EL (cell line): ENCODE results near the gene AKR7A3.
"Not testable (repeated sequence)": the region's sequence is repeated elsewhere in the genome, so short reads cannot be mapped to it uniquely, and the experiment has no call there.

ENCODE experiments used
- DNase-seq: peaks from one replicate; pipeline ENCODE4 v3.0.0-alpha.2; 2016

Gene AKR7A3

DNA sequence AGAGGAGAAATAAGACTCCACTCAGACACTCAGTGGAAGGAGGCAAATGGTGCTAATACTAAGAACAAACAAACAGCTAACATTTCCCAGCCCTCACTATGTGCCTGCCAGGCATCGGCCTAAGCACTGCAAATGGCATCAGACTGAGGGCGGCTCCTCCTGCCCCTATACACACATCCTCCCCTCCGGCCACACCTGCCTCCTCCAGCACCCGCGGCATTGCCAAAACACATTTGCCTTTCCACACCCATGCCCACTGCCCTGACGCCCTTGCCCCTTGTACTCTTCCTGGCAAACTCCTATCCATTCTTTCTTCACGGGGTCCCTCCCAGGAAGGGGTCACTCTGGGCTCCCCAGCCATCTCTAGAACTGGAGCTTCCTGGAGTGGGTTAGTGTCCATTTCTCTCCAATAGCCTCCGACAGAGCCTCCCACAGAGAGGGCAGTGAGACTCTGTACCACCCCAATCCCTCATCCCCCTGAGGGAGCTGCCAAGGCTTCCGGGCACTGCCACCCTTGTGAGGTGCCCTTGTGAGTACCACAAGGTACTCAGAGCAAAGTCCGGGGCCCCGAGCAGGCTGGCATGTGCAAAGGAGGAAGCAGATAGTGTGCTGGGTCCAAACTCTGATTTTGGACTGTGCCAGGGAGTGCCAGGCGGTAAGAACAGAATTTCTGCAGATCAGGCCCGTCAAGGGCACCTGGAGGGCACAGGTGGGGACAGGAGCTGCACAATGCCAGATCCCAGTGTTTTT is 959 bp downstream of the AKR7A3 start:
- DNase-seq, result no peak

DNA sequence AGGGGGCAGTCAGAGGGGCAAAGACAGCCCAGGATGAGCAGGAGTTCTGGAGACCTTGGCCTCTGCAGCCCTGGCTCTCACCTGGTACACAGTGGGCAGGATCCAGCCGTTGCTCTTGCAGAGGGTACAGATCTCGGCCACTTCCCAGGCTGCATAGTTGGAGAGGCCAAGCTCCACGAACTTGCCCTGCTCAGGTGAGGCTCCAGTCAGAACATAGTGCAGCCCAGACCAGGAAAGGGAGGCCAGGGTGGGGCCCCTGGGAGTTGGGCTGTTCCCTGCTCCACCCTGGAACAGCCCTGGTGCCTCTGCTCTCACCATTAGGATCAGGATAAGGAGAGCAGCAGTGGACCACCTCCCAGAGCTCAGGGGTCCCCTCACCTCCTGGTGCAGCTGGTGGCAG is 2.8 kb downstream of the AKR7A3 start:
- not testable (repeated sequence) for DNase-seq

DNA sequence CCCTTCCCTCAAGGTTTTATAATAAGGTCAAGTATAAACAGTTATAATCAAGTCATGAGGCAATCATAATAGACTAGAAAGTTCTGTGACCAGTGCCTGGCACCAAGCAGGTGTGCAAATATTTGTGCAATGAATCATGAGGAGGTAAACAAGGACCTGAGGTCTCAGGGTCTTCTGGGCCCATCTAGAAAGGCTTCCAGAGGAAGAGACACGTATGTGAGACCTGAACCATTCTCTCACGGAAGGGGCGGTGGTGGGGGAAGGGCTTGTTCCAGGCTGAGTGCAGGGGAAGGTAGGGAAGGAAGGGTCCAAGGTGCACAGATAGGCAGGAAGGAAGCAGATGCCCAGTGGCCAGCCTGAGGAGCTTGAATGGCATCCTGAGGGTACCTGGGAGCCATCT is 3.2 kb downstream of the AKR7A3 start:
- not testable (repeated sequence) for DNase-seq

DNA sequence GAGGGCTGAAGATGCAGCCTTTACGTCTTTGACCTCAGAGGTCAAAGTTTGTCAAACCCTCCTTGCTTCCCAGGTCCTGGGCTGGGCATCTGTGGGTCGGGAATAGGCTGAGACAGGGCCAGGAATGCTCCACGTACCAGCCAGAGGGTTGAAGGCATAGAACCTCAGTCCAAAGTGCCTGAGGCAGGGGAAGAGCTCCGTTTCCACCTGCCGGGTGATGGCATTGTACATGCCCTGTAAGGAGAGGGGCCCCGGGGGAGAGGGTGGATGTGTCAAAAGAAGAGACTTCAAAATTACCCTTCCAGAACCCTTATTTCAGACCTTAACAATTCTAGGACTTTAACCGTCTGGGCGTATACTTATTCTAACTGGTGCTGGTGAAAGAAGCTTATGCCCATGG is 3.7 kb downstream of the AKR7A3 start:
- no peak for DNase-seq

DNA sequence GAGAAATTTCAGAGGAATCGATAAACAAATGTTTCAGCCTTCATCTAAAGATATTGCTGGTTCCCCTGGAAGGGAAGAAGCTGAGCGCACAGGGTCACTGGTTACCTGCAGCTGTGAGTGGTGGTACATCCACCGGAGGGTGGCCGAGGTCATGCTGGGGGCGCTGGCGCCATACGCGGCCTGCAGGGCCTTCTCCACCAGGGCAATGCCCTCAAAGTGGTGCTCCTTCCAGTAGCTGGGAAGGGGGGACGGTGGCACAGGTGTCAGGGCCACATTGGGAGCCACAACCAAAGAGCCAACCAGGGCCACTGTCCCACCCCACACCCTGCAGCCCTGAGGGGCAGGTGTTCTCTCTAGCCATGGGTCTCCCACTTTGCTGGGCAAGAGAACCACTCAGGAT is 4.7 kb downstream of the AKR7A3 start:
- no peak for DNase-seq

DNA sequence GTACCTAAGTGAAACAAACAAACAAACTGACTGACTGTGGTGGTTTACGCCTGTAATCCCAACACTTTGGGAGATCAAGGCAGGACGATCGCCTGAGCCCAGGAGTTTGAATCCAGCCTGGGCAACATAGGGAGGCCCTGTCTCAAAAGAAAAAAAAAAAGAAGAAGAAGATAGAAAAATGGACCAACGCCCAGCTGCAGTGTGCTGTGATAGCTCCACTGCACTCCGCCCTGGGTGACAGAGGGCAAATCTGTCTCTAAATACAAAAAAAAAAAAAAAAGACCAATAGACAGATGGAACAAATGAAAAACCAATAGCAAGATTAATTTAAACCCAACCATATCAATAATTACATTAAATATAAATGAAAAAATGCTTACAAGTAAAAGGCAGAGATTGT is 13.9 kb downstream of the AKR7A3 start:
- no peak for DNase-seq

DNA sequence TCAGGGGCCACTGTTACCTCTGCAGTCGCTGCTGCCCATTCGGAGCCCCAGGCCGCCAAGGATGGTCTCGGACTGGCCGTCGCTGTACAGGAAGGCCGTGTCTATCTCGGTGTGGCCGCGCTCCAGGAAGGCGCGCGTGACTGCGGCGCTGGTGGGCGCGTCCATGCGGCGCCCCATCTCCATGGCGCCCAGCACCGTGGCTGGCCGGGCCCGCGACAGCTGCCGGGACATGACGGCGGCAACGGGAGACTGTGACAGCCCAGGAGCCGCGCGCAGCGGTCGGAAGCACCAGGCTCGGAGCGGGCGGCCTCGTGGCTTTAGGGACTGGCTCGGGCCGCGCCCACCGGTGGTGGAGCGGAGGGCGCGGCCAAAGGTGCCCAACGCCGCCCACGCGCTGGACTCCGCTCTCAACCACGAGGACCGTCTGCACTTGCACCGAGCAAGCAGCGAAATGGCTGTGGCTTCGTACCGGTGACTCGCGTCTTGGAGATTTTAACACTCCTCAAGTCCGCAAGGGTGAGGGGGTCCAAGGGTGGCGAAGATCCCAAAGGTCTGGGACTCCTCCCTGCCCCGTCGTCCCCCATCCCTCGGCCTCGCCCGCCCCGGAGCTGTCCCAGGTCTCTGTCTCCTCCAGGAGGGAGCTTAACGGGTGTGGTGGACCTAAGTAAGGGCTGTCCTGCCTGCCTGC is 14.6 kb downstream of the AKR7A3 start:
- not testable (repeated sequence) for DNase-seq

DNA sequence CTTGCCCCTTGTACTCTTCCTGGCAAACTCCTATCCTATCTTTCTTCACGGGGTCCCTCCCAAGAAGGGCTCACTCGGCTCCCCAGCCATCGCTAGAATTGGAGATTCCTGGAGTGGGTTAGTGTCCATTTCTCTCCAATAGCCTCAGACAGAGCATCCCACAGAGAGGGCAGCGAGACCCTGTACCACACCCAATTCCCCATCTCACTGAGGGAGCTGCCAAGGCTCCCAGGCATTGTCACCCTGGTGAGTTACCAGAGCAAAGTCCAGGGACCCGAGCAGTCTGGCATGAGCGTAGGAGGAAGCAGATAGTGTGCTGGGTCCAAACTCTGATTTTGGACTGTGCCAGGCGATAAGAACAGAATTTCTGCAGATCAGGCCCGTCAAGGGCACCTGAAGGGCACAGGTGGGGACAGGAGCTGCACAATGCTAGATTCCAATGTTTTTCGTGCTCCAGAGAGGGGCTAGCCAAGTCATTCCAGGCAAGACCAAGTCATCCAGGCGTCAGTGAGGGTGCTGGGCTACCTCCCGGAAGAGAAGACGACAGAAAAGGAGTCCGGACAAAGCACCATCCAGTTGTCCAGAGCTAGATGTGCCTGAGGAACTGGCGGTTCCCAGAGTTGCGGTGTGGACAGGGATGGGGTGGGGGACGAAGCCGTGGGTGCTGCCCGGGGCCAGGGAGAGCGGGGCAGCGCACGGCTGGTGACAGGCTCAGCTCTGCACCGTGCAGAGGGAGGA is 15.3 kb downstream of the AKR7A3 start:
- DNase-seq, result no peak

DNA sequence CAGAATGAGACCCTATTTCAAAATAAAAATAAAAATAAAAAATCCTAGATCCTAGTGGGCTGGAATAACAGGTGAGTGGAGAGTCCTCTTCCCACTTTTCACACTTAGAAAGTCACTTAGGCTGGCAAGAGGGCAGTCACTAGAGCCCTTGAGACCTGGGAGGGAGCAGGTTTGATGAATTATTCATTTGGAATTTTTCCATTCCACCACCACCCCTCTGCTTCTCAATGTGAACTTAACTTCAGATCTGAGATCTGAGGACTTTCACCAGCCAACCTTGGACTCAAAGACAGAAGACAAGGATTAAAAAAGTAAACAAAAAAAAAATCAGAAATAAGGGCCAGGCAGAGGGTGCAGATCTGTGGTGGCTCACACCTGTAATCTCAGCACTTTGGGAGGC is 16.5 kb downstream of the AKR7A3 start:
- DNase-seq, result no peak

DNA sequence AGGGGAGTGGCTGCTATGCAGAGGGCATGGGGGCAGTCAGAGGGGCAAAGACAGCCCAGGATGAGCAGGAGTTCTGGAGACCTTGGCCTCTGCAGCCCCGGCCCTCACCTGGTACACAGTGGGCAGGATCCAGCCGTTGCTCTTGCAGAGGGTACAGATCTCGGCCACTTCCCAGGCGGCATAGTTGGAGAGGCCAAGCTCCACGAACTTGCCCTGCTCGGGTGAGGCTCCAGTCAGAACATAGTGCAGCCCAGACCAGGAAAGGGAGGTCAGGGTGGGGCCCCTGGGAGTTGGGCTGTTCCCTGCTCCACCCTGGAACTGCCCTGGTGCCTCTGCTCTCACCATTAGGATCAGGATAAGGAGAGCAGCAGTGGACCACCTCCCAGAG is 18.2 kb downstream of the AKR7A3 start:
- not testable (repeated sequence) for DNase-seq

DNA sequence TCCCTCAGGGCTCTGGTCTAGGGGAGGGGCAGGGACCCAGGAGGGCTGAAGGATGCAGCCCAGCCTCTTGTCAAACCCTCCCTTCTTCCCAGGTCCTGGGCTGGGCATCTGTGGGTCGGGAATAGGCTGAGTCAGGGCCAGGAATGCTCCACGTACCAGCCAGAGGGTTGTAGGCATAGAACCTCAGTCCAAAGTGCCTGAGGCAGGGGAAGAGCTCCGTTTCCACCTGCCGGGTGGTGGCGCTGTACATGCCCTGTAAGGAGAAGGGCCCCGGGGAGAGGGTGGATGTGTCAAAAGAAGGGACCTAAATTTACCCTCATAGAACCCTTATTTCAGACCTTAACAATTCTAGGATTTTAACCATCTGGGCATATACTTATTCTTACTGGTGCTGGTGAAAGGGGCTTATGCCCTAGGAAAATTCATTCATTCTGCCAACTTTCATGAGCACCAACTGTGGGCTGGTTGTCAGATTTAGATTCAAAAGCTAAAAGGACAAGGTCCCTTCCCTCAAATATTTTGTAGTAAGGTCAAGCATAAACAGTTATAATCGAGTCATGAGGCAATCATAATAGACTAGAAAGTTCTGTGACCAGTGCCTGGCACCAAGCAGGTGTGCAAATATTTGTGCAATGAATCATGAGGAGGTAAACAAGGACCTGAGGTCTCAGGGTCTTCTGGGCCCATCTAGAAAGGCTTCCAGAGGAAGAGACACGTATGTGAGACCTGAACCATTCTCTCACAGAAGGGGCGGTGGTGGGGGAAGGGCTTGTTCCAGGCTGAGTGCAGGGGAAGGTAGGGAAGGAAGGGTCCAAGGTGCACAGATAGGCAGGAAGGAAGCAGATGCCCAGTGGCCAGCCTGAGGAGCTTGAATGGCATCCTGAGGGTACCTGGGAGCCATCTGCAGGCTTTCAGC is 18.9 kb downstream of the AKR7A3 start:
- DNase-seq, result peak; percentile 40

DNA sequence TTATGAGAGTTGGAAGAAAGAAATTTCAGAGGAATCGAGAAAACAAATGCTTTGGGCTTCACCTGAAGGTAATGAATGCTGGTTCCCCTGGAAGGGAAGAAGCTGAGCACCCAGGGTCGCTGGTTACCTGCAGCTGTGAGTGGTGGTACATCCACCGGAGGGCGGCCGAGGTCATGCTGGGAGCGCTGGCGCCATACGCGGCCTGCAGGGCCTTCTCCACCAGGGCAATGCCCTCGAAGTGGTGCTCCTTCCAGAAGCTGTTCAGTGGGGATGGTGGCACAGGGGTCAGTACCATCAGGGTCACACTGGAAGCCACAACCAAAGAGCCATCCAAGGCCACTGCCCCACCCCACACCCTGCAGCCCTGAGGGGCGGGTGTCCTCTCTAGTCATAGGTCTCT is 20.1 kb downstream of the AKR7A3 start:
- DNase-seq, result no peak

DNA sequence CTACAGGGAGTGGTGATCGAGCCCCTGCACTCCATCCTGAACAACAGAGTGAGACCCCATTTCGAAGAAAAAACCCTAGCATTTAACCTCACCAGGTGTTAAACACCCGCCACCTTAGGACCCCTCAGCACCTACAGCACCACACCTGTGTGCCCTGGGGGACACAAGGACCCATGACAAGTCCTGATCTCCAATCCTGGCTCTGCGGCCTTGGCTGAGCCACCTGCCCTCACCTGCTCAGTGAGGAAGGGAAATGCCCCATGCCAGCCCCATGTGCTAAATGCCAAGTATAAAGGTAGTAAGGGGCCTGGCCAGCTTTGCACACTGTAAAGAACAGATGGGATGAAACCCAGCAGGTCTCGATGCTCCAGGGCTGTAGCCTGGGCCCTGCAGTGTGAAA is 25.8 kb downstream of the AKR7A3 start:
- no peak for DNase-seq

DNA sequence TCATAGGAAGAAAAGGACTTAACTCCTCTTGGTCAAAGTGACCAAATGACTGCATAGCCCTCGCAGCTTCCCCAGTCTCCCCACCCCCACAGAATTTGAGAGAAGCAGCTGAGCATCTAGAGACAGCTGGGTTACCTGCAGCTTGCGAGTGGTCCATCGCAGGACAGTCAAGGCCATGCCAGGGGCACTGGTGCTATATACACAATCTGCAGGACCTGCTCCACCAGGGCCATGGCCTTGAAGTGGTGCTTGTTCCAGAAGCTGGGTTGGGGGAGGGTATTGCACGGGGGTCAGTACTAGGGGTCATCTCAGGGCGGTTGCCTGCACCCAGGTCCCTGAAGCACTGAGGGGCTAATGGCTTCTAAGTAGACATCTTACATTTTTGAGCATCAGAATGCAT is 26.5 kb downstream of the AKR7A3 start:
- no peak for DNase-seq

DNA sequence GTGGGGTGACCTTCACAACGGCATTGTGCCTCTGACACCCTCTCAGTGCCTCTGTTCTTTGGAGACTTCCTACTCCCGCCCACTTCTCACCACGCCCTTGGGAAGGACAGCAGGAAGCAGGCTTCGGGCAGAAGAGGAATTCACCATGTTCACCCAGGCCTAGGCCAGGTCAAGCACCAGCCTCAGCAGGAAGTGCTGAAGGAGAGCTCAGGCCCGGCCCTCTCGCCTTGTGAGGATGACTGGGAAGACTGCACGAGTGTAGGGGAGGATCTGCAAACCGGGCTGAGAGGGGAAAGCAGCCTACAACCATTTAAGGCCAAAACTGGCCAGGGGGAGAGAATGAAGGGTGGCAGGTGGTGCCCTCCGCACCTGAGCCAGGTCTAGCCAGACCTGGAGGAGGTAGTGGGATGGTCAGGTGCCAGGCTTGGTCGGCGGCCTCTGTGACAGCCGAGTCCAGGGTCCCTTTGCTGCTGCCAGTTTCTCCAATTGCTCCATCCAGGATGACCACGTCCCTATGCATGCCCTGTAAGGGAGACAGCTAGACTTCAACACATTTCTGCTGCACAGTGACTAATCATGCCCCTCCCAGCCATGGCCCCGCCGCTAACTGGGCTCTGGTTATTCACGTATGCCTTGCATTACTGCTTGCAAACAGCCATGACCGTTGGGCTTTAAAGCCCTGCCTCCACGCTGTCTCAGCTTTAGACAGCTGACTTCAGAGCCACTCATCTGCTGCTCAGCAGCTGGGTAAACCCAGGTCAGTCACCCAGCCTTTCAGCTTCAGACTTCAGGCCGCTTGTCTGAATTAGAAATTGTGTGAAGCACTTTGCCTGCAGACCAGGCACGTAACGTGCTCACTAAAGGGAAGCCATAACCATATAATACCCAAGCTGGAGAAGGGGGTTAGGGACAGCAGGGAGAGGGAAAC is 28.1 kb downstream of the AKR7A3 start:
- peak; percentile 93 for DNase-seq

DNA sequence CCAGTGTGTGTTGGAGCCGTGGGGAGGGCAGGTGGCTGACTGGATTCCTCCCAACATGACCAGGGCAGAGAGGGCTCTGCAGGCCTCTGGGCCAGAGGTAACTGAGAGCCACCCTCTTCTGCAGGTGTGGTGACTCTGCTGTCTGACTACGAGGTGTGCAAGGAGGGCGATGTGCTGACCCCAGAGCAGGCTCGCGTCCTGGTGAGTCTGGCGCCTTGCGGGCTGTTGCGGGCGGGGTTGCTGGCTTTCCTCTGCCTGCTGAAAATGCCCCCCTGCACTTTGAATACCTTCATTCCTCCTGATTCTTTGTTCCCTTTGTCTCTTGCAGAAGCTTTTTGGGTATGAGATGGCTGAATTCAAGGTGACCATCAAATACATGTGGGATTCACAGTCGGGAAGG is 30.2 kb downstream of the AKR7A3 start:
- no peak for DNase-seq

DNA sequence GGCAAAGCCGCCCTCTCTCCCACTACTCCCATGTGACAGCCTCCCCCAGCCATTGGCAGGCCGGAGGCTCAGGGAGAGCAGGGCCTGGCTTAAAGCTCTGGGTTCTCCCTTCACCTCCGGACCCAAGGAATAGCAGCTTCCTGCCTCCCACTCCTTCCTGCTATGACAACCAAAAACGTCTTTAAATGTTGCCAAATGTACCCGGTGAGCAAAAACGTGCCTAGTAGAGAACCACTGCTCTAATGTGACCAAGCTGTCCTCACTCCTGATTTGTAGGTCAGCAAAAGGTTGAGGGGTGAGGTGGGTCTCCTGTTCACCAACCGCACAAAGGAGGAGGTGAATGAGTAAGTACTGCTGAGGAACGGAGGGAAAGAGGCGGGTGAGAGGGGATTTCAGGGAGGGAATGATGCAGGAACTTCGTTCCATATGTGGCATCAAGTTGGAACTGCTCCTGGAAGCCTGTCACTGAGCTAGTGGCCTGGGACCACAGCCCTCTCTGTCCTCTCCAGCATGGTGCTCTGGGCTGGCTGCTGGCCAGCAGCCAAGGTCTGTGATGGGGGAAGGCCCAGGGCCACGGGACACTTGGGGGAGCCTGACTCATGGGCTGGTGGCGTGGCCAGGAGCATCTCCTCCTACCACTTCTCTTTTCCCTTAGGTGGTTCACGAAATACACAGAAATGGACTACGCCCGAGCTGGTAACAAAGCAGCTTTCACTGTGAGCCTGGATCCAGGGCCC is 31.2 kb downstream of the AKR7A3 start:
- peak; percentile 26 for DNase-seq

DNA sequence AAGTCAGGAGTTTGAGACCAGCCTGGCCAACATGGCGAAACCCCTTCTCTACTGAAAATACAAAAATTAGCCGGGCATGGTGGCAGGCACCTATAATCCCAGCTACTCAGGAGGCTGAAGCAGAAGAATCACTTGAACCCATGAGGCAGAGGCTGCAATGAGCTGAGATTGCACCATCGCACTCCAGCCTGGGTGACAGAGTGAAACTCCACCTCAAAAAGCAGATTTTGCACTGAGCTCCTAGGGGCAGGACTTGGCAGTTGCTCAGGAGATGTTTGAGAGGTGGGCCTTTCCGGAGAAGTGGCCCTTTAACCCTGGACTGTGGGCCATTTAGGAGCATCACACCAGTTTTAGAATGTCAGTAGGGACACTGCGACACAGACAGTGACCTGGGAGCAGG is 32.3 kb downstream of the AKR7A3 start:
- not testable (repeated sequence) for DNase-seq

DNA sequence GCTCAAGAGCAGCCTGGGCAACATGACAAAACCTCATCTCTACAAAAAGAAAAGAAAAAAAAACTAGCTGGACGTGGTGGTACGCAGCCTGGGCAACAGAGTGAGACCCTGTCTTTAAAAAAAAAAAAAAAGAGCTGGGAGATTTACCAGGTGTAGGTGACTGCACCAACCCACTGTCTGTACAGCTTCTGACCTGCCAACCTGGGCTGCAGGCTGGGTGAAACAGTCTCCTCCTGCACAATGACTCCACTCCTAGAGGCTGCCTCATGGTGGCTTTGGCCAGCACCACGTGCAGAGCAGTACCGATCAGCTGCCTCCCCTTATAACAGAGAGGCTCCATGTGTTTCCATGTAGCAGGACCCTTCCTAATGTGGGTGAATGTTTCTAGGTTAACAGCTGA is 33.3 kb downstream of the AKR7A3 start:
- no peak for DNase-seq

DNA sequence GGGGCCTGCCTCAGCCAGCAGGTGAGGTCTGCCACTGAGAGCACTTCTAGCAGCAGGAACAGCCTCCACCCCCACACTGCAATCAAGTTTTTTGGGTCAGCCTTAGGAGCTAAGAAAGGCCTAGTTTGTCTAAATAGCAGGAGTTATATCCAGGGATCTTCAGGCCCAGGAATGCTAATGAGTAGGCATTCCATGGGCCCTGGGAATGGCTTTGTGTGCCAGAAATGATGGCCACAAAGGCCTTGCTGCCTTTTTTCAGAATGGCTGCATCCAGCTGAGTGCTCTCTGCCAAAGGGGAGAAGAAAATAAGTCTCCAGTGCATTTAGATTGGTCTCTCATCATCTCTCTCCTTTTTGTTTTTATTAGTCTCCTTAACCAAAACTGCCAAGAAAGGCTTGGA is 34.2 kb downstream of the AKR7A3 start:
- DNase-seq, result no peak
